ENCODE data around the gene KCNF1. TPM values are rescaled to one million over a fixed set of nuclear protein-coding genes. Genes with fewer than 3 reads are reported as not detected.

The KCNF1 gene
- total and polyA plus RNA-seq, 12 donors = 0.10 to 0.42 (median 0.24) TPM; not detected in 4

DNA sequence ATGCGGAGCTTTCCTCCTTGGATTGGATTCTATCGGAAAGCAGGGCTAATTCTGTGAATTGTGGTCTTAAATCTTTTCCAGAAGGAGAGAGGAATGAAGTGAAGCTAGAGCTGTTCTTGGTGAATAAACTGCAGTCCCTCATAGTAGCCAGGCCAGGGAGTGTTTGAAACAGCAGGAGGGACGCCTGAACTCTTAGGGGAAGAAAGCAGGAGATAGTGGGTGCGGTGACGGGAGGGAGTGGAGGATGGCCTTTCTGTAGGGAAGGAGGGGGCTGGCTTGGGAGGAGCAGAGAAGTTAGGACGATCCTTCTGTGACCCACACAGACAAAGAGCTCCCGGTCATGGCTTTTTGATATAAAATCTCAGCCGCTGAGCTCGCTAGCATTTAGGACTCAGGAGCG, 47.5 kb upstream of the KCNF1 start:
- intact Hi-C loops (cut with DNase I) = no loop called here
- H3K4me3 ChIP-seq = peak overlapping the region in 4 of 10 donors; percentile 1 to 10 (median 6)
- ATAC-seq = no peak
- DNase-seq = no peak
- WGBS, 2 donors = 43 to 51% methylated on average over 10 of the region's 10 CpGs
- peaks cover 15 to 89% (median 41%) of the 10 kb centered on the region in 9 donors for H3K4me1 ChIP-seq
- peak overlapping the region; percentile 5 to 90 (median 68) for H3K27ac ChIP-seq
- H3K9me3 ChIP-seq = no peaks in the 10 kb centered on the region
- TF ChIP-seq, protein P1, sequence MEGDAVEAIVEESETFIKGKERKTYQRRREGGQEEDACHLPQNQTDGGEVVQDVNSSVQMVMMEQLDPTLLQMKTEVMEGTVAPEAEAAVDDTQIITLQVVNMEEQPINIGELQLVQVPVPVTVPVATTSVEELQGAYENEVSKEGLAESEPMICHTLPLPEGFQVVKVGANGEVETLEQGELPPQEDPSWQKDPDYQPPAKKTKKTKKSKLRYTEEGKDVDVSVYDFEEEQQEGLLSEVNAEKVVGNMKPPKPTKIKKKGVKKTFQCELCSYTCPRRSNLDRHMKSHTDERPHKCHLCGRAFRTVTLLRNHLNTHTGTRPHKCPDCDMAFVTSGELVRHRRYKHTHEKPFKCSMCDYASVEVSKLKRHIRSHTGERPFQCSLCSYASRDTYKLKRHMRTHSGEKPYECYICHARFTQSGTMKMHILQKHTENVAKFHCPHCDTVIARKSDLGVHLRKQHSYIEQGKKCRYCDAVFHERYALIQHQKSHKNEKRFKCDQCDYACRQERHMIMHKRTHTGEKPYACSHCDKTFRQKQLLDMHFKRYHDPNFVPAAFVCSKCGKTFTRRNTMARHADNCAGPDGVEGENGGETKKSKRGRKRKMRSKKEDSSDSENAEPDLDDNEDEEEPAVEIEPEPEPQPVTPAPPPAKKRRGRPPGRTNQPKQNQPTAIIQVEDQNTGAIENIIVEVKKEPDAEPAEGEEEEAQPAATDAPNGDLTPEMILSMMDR (IDR thresholded peaks at IDR 0.05) = no peak
- H3K36me3 ChIP-seq = no peaks in the 10 kb centered on the region
- peaks cover 0 to 22% (median 4%) of the 10 kb centered on the region in 7 donors for H3K27me3 ChIP-seq

GRCh38 chr2:10864861-10865636, 46.7 kb upstream of the KCNF1 start:
- ATAC-seq = peak in 1 of 8 donors; percentile 29
- H3K27me3 ChIP-seq = peaks cover 0 to 22% (median 4%) of the 10 kb centered on the region in 7 donors
- peaks cover 15 to 94% (median 41%) of the 10 kb centered on the region in 9 donors for H3K4me1 ChIP-seq
- peak overlapping the region in 3 of 10 donors; percentile 1 to 10 (median 3) for H3K4me3 ChIP-seq
- intact Hi-C loops (cut with DNase I) = no loop called here
- H3K36me3 ChIP-seq = no peaks in the 10 kb centered on the region
- no peak for DNase-seq
- TF ChIP-seq, protein P1 (IDR thresholded peaks at IDR 0.05) = peak in 7 of 9 donors; percentile 11 to 41 (median 21)
- peak overlapping the region in 8 of 10 donors; percentile 5 to 90 (median 74) for H3K27ac ChIP-seq
- H3K9me3 ChIP-seq = no peaks in the 10 kb centered on the region
- WGBS, 2 donors = 47 to 55% methylated on average over 14 of the region's 14 CpGs

DNA sequence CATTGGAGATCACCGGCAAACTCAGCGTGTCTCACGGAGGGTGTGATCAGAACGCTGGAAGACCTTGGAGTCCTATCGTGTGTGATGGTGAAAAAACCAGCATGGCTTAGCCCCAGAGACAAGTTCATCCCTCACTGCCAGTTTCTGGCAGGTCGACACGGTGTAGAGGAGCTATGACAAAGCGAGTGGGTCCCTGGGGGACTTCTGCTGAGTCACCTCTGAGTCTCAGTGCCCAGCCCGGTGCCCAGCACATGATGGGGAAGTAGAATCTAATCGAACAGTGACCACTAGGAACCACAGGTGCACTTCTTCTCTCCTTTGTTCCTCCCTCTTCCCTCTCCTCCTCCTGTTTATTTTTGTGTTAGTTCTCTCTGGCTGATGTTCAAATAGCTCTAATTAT, 45.9 kb upstream of the KCNF1 start:
- 68 to 77% methylated on average over 10 of the region's 10 CpGs for WGBS, 2 donors
- Histone ChIP-seq H3K4me1 (peaks cover 15 to 86% (median 44%) of the 10 kb centered on the region in 9 donors), H3K36me3 (no peaks in the 10 kb centered on the region), H3K27me3 (peaks cover 0 to 22% (median 4%) of the 10 kb centered on the region in 7 donors), H3K9me3 (no peaks in the 10 kb centered on the region), H3K4me3 (no peak overlapping the region), H3K27ac (peak overlapping the region in 7 of 10 donors; percentile 49 to 90 (median 74))
- TF ChIP-seq, protein P1 (IDR thresholded peaks at IDR 0.05) = no peak
- DNase-seq (no peak), ATAC-seq (no peak)
- intact Hi-C loops (cut with DNase I) = no loop called here

GRCh38 chr2:10867692-10868420, 43.9 kb upstream of the KCNF1 start:
- Histone ChIP-seq H3K4me1 (peaks cover 12 to 69% (median 39%) of the 10 kb centered on the region in 9 donors), H3K27me3 (peaks cover 0 to 22% (median 4%) of the 10 kb centered on the region in 7 donors), H3K4me3 (no peak overlapping the region), H3K36me3 (no peaks in the 10 kb centered on the region), H3K27ac (peak overlapping the region in 9 of 10 donors; percentile 62 to 97 (median 86)), H3K9me3 (peaks cover 0 to 11% (median 0%) of the 10 kb centered on the region in 11 donors)
- 47 to 51% methylated on average over 6 of the region's 6 CpGs for WGBS, 2 donors
- ATAC-seq (peak in 4 of 8 donors; percentile 3 to 11 (median 8)), DNase-seq (no peak)
- TF ChIP-seq, protein P1 (IDR thresholded peaks at IDR 0.05) = no peak
- intact Hi-C loops (cut with DNase I) = loop anchor here in 1 of 10 donors (2.0 kb wide), 1 partner anchor 23 kb away; no protein-coding TSS in a partner anchor
